ENCODE measurements around the gene BCL2L2.

Gene BCL2L2

GRCh38 chr14:23299986-23300686 is 6.5 kb upstream of the BCL2L2 start:
- DNase-seq: no peak

GRCh38 chr14:23300687-23301223 is 5.9 kb upstream of the BCL2L2 start:
- peak in 1 of 5 donors; percentile 16 for DNase-seq

- DNase-seq: peak; percentile 92 to 99 (median 95)
Observed at GRCh38 chr14:23301288-23301968, 5.2 kb upstream of the BCL2L2 start.

GRCh38 chr14:23301969-23302289 is 4.7 kb upstream of the BCL2L2 start:
- no peak for DNase-seq

GRCh38 chr14:23302290-23303225 is 4.1 kb upstream of the BCL2L2 start, which contains the start of gene PPP1R3E:
Gene PPP1R3E (minus strand): TSS chr14:23302859. CDS start chr14:23302576, 283 bp downstream.
- peak; percentile 78 to 87 (median 84) for DNase-seq

GRCh38 chr14:23307146-23307530 is 505 bp downstream of the BCL2L2 start:
- no peak for DNase-seq

- DNase-seq: no peak
Observed at GRCh38 chr14:23307687-23308644, 1.3 kb downstream of the BCL2L2 start.

GRCh38 chr14:23308721-23309445 is 2.2 kb downstream of the BCL2L2 start:
- DNase-seq: no peak

- DNase-seq: no peak
Observed at GRCh38 chr14:23310546-23310945, 3.9 kb downstream of the BCL2L2 start.

- no peak for DNase-seq
Observed at GRCh38 chr14:23316300-23316699, 9.7 kb downstream of the BCL2L2 start.

GRCh38 chr14:23319746-23320583 is 13.3 kb downstream of the BCL2L2 start:
- DNase-seq: no peak

GRCh38 chr14:23320584-23321571 is 14.2 kb downstream of the BCL2L2 start, which contains the start of gene PABPN1:
Gene PABPN1 (plus strand): TSS chr14:23321457. CDS start chr14:23321470, 13 bp downstream.
- DNase-seq: peak; percentile 94 to 100 (median 96)

- peak in 4 of 5 donors; percentile 20 to 53 (median 20) for DNase-seq
Observed at GRCh38 chr14:23321572-23322547, 15.2 kb downstream of the BCL2L2 start.

- no peak for DNase-seq
Observed at GRCh38 chr14:23322568-23323517, 16.2 kb downstream of the BCL2L2 start.

- DNase-seq: no peak
Observed at GRCh38 chr14:23323838-23324454, 17.3 kb downstream of the BCL2L2 start.

GRCh38 chr14:23324455-23324846 is 17.8 kb downstream of the BCL2L2 start:
- no peak for DNase-seq

All from T-helper 1 cell (primary cell).